ENCODE measurements around the gene ADCYAP1R1. TPM values are rescaled to one million over a fixed set of nuclear protein-coding genes. Genes with fewer than 3 reads are reported as not detected.

ADCYAP1R1 gene
- polyA plus RNA-seq, 3 donors: not detected

DNA sequence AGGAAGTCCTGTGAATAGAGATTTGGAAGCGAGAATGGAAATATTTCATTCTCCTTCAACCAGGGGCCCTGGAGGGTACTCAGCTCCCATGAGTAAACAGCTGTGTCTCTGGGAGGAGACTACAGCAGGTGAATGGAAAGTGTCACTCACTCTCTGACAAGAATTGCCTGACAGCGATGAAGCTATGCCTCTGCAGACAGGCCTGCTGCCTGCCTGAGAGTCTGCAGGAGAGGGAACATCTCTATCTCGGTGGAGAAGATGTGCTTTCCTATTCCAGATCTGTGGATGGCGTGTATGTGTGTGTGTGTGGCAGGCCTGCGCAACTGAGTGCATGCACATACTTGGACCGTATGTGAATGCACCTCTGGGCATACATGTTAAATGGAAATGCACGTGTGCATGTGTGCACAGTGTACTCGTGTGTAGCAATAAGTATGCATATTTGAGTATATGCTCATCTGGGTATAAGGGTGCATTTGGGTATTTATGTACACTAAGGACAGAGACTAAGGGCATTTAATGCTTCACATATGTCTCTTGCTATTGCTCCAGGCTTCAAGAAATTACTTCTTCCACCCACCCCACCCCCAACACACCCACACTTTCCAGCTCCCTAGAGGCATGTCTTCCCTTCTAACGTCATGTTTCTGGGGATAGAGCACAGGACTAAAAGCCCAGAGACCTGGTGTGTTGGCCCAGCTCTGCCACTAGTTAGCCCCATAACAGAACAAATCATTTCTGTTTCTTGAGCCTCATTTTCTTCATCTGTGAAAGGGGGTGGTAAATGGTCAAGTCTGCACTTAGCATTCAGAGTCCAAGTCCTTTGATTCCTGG lies 4.6 kb upstream of the ADCYAP1R1 start:
- Mint-ChIP-seq H3K4me1 (no peaks in the 10 kb centered on the region), H3K27me3 (ENCODE audit: low read depth in 3 of 3) (peaks cover 28 to 47% (median 29%) of the 10 kb centered on the region in 3 donors), H3K4me3 (no peak overlapping the region), H3K27ac (no peak overlapping the region), H3K36me3 (no peaks in the 10 kb centered on the region), H3K9me3 (peaks cover 0 to 6% (median 0%) of the 10 kb centered on the region in 7 donors)
- Histone ChIP-seq H3K4me3 (replicated peaks in 1 of 3; ENCODE audit: low read depth in 2 of 3, low read length in 3 of 3) (no peak overlapping the region), H4K20me1 (ENCODE audit: insufficient read depth, low read length) (no peaks in the 10 kb centered on the region), H3K36me3 (replicated peaks in 1 of 2; ENCODE audit: control insufficient read depth in 1 of 2, insufficient read depth in 2 of 2, low read length in 2 of 2) (no peaks in the 10 kb centered on the region), H3K27me3 (ENCODE audit: control insufficient read depth in 2 of 2, insufficient read depth in 2 of 2, low read length in 2 of 2) (peaks cover 15 to 28% of the 10 kb centered on the region in 2 donors), H3K27ac (ENCODE audit: low read depth in 1 of 2, low read length in 2 of 2) (no peak overlapping the region), H3K9me3 (replicated peaks in 1 of 2; ENCODE audit: control insufficient read depth in 1 of 2, insufficient read depth in 1 of 2, low read length in 2 of 2) (no peaks in the 10 kb centered on the region), H2AFZ (ENCODE audit: insufficient read depth, low read depth, low read length, poor library complexity, severe bottlenecking) (no peak overlapping the region), H3K9ac (ENCODE audit: insufficient read depth, low read length, poor library complexity, severe bottlenecking) (no peak overlapping the region), H3K4me1 (ENCODE audit: control insufficient read depth in 1 of 2, insufficient read depth in 2 of 2, low read length in 2 of 2) (no peaks in the 10 kb centered on the region), H3K4me2 (replicated peaks; ENCODE audit: extremely low read depth, low read length, poor library complexity, severe bottlenecking) (no peak overlapping the region), H3K79me2 (ENCODE audit: insufficient read depth, low read length) (no peaks in the 10 kb centered on the region)
- no peak for DNase-seq
- TF ChIP-seq, protein P1, sequence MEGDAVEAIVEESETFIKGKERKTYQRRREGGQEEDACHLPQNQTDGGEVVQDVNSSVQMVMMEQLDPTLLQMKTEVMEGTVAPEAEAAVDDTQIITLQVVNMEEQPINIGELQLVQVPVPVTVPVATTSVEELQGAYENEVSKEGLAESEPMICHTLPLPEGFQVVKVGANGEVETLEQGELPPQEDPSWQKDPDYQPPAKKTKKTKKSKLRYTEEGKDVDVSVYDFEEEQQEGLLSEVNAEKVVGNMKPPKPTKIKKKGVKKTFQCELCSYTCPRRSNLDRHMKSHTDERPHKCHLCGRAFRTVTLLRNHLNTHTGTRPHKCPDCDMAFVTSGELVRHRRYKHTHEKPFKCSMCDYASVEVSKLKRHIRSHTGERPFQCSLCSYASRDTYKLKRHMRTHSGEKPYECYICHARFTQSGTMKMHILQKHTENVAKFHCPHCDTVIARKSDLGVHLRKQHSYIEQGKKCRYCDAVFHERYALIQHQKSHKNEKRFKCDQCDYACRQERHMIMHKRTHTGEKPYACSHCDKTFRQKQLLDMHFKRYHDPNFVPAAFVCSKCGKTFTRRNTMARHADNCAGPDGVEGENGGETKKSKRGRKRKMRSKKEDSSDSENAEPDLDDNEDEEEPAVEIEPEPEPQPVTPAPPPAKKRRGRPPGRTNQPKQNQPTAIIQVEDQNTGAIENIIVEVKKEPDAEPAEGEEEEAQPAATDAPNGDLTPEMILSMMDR (IDR thresholded peaks at IDR 0.05): no peak
- 94% methylated on average over 8 of the region's 9 CpGs for WGBS (ENCODE audit: insufficient coverage)
- intact Hi-C loops (cut with micrococcal nuclease): no loop called here

DNA sequence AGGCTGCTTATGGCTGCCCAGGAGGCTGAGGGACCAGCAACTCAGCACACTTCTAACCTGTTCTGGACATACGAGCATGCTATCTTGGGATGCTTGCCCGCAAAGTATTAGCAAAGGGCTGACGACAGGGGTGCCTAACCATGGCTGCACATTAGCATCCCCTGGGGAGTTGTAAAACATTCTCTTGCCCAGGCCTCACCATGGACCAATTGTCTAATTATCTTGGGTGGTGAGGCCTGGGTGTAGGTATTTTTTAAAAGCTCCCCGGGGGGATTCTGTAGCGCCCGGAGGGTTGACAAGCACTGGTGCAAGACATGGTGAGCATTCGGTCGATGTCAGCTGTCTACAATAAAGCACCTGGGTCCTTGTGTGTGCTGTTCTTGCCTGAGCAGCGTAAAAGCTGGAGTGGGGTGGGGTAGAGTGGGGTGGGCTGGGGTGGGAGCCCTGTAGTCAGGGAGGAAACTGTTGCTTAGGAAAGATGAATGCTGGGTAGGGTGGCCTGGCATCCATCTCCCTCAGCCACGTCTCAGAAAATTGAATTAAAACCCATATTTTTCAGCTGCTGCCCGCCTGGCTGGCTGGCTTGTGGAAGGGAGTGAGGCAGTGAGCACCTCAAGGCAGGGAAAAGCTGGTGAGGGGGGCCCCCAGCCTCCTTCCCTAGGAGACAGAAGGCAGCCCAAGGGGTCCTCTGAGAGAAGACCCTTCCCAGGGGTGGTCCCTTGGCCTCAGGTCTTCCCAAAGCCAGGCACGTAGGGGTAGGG lies 2.9 kb upstream of the ADCYAP1R1 start:
- no peaks in the 10 kb centered on the region for H3K4me1 Mint-ChIP-seq
- no peak overlapping the region for H3K9ac ChIP-seq (ENCODE audit: insufficient read depth, low read length, poor library complexity, severe bottlenecking)
- WGBS (ENCODE audit: insufficient coverage): 93% methylated on average over 8 of the region's 12 CpGs

More for the DNA sequence above, 2.9 kb upstream of the ADCYAP1R1 start:
- Mint-ChIP-seq H3K36me3 (no peaks in the 10 kb centered on the region), H3K27me3 (ENCODE audit: low read depth in 3 of 3) (peaks cover 38 to 51% (median 39%) of the 10 kb centered on the region in 3 donors), H3K9me3 (peaks cover 0 to 7% (median 2%) of the 10 kb centered on the region in 7 donors), H3K27ac (peak overlapping the region in 1 of 7 donors; percentile 31), H3K4me3 (no peak overlapping the region)
- H4K20me1 ChIP-seq (ENCODE audit: insufficient read depth, low read length): no peaks in the 10 kb centered on the region
- H3K79me2 ChIP-seq (ENCODE audit: insufficient read depth, low read length): no peaks in the 10 kb centered on the region
- TF ChIP-seq, protein P1 (IDR thresholded peaks at IDR 0.05): no peak
- intact Hi-C loops (cut with micrococcal nuclease): no loop called here
- H3K9me3 ChIP-seq (replicated peaks in 1 of 2; ENCODE audit: control insufficient read depth in 1 of 2, insufficient read depth in 1 of 2, low read length in 2 of 2): no peaks in the 10 kb centered on the region
- peaks cover 20 to 40% of the 10 kb centered on the region in 2 donors for H3K27me3 ChIP-seq (ENCODE audit: control insufficient read depth in 2 of 2, insufficient read depth in 2 of 2, low read length in 2 of 2)
- H2AFZ ChIP-seq (ENCODE audit: insufficient read depth, low read depth, low read length, poor library complexity, severe bottlenecking): no peak overlapping the region
- H3K4me1 ChIP-seq (ENCODE audit: control insufficient read depth in 1 of 2, insufficient read depth in 2 of 2, low read length in 2 of 2): no peaks in the 10 kb centered on the region
- H3K4me2 ChIP-seq (replicated peaks; ENCODE audit: extremely low read depth, low read length, poor library complexity, severe bottlenecking): no peak overlapping the region
- H3K36me3 ChIP-seq (replicated peaks in 1 of 2; ENCODE audit: control insufficient read depth in 1 of 2, insufficient read depth in 2 of 2, low read length in 2 of 2): no peaks in the 10 kb centered on the region
- DNase-seq: no peak
- no peak overlapping the region for H3K27ac ChIP-seq (ENCODE audit: low read depth in 1 of 2, low read length in 2 of 2)
- no peak overlapping the region for H3K4me3 ChIP-seq (replicated peaks in 1 of 3; ENCODE audit: low read depth in 2 of 3, low read length in 3 of 3)
